C4-2B (cell line): ENCODE measurements around the gene TMCO4.

ENCODE experiments used
- ZFX ChIP-seq: fragments of 450-650 bp; IDR thresholded peaks from 2 replicates; pipeline ENCODE4 v1.6.1; 2017
- TF ChIP-seq, protein P1 (sequence below): fragments of 450-650 bp; conservative IDR thresholded peaks from 2 replicates; pipeline ENCODE4 v1.5.1; 2017; ENCODE audit warnings: mild to moderate bottlenecking

- TF ChIP-seq, protein P1, sequence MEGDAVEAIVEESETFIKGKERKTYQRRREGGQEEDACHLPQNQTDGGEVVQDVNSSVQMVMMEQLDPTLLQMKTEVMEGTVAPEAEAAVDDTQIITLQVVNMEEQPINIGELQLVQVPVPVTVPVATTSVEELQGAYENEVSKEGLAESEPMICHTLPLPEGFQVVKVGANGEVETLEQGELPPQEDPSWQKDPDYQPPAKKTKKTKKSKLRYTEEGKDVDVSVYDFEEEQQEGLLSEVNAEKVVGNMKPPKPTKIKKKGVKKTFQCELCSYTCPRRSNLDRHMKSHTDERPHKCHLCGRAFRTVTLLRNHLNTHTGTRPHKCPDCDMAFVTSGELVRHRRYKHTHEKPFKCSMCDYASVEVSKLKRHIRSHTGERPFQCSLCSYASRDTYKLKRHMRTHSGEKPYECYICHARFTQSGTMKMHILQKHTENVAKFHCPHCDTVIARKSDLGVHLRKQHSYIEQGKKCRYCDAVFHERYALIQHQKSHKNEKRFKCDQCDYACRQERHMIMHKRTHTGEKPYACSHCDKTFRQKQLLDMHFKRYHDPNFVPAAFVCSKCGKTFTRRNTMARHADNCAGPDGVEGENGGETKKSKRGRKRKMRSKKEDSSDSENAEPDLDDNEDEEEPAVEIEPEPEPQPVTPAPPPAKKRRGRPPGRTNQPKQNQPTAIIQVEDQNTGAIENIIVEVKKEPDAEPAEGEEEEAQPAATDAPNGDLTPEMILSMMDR, result no peak
- no peak for TF ChIP-seq ZFX
Observed at GRCh38 chr1:19688041-19688842, 111.5 kb downstream of the TMCO4 start.
